ENCODE data around the gene AMBP. TPM values are rescaled to one million over a fixed set of nuclear protein-coding genes. Genes with fewer than 3 reads are reported as not detected.

AMBP gene
- total and polyA plus RNA-seq, 2 of the 13 experiments (the other 11 are each of a cell fraction or from before 2014, with no cell fraction given): 1,510 to 2,580 TPM

GRCh38 chr9:114117996-114118830 lies 40.1 kb upstream of the AMBP start (continued):
- TF ChIP-seq FOXA1 (IDR thresholded peaks at IDR 0.05): peak; percentile 88
- TF ChIP-seq FOXA1 (CRISPR knock-in tag; IDR thresholded peaks at IDR 0.05): peak; percentile 99
- no peak for TF ChIP-seq LRRFIP1 (CRISPR knock-in tag; conservative IDR thresholded peaks at IDR 0.05)
- TF ChIP-seq NONO (IDR thresholded peaks at IDR 0.05): no peak
- TF ChIP-seq NONO (CRISPR knock-in tag; conservative IDR thresholded peaks at IDR 0.05): peak; percentile 84
- TF ChIP-seq SRF (IDR thresholded peaks at IDR 0.05; ENCODE audit: low read depth, low read length): peak; percentile 66; the same call in 1 of the 2 replicates
- TF ChIP-seq ZMAT5 (CRISPR knock-in tag; IDR thresholded peaks at IDR 0.05; ENCODE audit: borderline replicate concordance, low read depth): no peak
- TF ChIP-seq IRF9 (CRISPR knock-in tag; IDR thresholded peaks at IDR 0.05; ENCODE audit: borderline replicate concordance): no peak
- TF ChIP-seq YY1 (IDR thresholded peaks at IDR 0.05; ENCODE audit: insufficient read depth, insufficient replicate concordance, low read depth, low read length): peak; percentile 65
- no peak for TF ChIP-seq ZBTB44 (CRISPR knock-in tag; IDR thresholded peaks at IDR 0.05)
- no peak for TF ChIP-seq NFE2 (CRISPR knock-in tag; IDR thresholded peaks at IDR 0.05)
- no peak for TF ChIP-seq GTF2F1 (IDR thresholded peaks at IDR 0.05; ENCODE audit: low read length)
- no peak for TF ChIP-seq ZNF382 (CRISPR knock-in tag; IDR thresholded peaks at IDR 0.05; ENCODE audit: borderline replicate concordance)
- no peak for TF ChIP-seq WIZ (CRISPR knock-in tag; IDR thresholded peaks at IDR 0.05)
- TF ChIP-seq ZNF367 (CRISPR knock-in tag; IDR thresholded peaks at IDR 0.05; ENCODE audit: borderline replicate concordance): peak; percentile 62; the same call in 1 of the 2 replicates
- peak; percentile 63; the same call in 1 of the 2 replicates for TF ChIP-seq ZNF891 (CRISPR knock-in tag; IDR thresholded peaks at IDR 0.05)
- no peak for TF ChIP-seq ZNF749 (CRISPR knock-in tag; IDR thresholded peaks at IDR 0.05; ENCODE audit: borderline replicate concordance)
- no peak for TF ChIP-seq IKZF4 (CRISPR knock-in tag; IDR thresholded peaks at IDR 0.05; ENCODE audit: borderline replicate concordance, low read depth, not compliant biosample characterization)
- no peak for TF ChIP-seq TOE1 (CRISPR knock-in tag; IDR thresholded peaks at IDR 0.05)
- TF ChIP-seq ATF1 (CRISPR knock-in tag; IDR thresholded peaks at IDR 0.05): no peak
- TF ChIP-seq MEF2D (CRISPR knock-in tag; IDR thresholded peaks at IDR 0.05): 0 out of 2 replicates have a peak, but pooled peaks have one; percentile 19
- 0 out of 2 replicates have a peak, but pooled peaks have one; percentile 46 for TF ChIP-seq MXD3 (CRISPR knock-in tag; IDR thresholded peaks at IDR 0.05)
- TF ChIP-seq NCOR1 (IDR thresholded peaks at IDR 0.05; ENCODE audit: borderline replicate concordance, low read length): peak; percentile 80; the same call in 1 of the 2 replicates
- no peak for TF ChIP-seq MAFG (CRISPR knock-in tag; IDR thresholded peaks at IDR 0.05)
- peak; percentile 71; the same call in 1 of the 2 replicates for TF ChIP-seq FOXJ3 (CRISPR knock-in tag; IDR thresholded peaks at IDR 0.05; ENCODE audit: borderline replicate concordance)
